ENCODE results near the gene CALB2. TPM values are rescaled to one million over a fixed set of nuclear protein-coding genes. Genes with fewer than 3 reads are reported as not detected.

Gene CALB2
- total and polyA plus RNA-seq, 2 of the 8 experiments (the other 6 are each of a cell fraction or from before 2014, with no cell fraction given): 1.9 to 2.6 TPM

DNA sequence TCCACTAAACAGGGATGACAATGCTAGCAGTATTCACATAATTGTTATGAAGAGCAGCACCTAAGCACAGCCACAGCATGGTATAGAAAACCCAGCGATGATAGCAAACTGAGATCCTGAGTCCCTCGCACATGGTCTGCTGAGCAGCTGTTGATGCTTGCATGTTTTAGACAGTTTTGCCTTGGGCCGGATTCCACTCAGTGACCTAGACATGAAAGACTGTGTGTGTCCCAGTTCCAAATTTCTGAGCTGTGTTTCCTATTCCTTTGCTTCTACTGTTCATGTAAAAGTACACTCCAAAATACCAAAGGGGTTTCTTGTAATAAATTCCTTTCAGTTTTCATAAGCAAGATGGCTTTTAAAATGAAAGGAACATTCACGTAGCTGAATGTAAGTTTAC is 38.5 kb upstream of the CALB2 start:
- Histone ChIP-seq H3K27ac (ENCODE audit: low read depth, low read length) (no peak overlapping the region), H3K4me2 (ENCODE audit: insufficient read depth in 1 of 2, low read depth in 2 of 2, low read length in 2 of 2) (no peak overlapping the region), H2BK12ac (ENCODE audit: low read depth, low read length) (no peak overlapping the region), H2AK5ac (ENCODE audit: low read depth, low read length) (no peak overlapping the region), H2BK15ac (ENCODE audit: low read length) (no peak overlapping the region), H2BK120ac (replicated peaks; ENCODE audit: low read depth, low read length) (no peak overlapping the region), H4K20me1 (replicated peaks in 1 of 2; ENCODE audit: control insufficient read depth in 1 of 2, insufficient read depth in 2 of 2, low read length in 2 of 2) (no peaks in the 10 kb centered on the region), H3K23me2 (ENCODE audit: low read depth, low read length) (no peaks in the 10 kb centered on the region), H3K27me3 (replicated peaks in 1 of 4; ENCODE audit: control insufficient read depth in 3 of 4, extremely low read depth in 1 of 4, insufficient read depth in 3 of 4, low read length in 3 of 4) (no peaks in the 10 kb centered on the region), H3K14ac (ENCODE audit: insufficient read length) (no peak overlapping the region), H3K18ac (ENCODE audit: extremely low read depth, low read length) (no peak overlapping the region), H3K9me3 (ENCODE audit: insufficient read depth in 2 of 2, low read depth in 1 of 2, low read length in 1 of 2) (no peaks in the 10 kb centered on the region), H3K4me1 (replicated peaks in 1 of 4; ENCODE audit: control insufficient read depth in 3 of 4, insufficient read depth in 4 of 4, low read length in 3 of 4) (no peaks in the 10 kb centered on the region), H3K9ac (replicated peaks in 1 of 4; ENCODE audit: extremely low read depth in 1 of 4, low read depth in 3 of 4, low read length in 3 of 4) (no peak overlapping the region), H3K36me3 (ENCODE audit: control insufficient read depth in 2 of 4, insufficient read depth in 4 of 4, low read length in 3 of 4) (no peaks in the 10 kb centered on the region), H3K4ac (replicated peaks; ENCODE audit: insufficient read length, low read depth, low read length) (no peak overlapping the region), H4K91ac (replicated peaks; ENCODE audit: insufficient read length, low read length) (no peak overlapping the region), H3K79me2 (ENCODE audit: control insufficient read depth in 1 of 2, insufficient read depth in 2 of 2, low read length in 2 of 2) (no peaks in the 10 kb centered on the region), H3K23ac (ENCODE audit: insufficient read length) (no peak overlapping the region), H3K79me1 (ENCODE audit: low read depth, low read length) (no peaks in the 10 kb centered on the region), H4K5ac (ENCODE audit: insufficient read length, low read depth, low read length) (no peak overlapping the region), H2AFZ (ENCODE audit: low read length) (no peak overlapping the region), H4K8ac (ENCODE audit: extremely low read depth, insufficient read depth, low read length) (no peak overlapping the region), H3K56ac (replicated peaks; ENCODE audit: insufficient read length, low read depth, low read length) (no peak overlapping the region), H2BK5ac (ENCODE audit: low read depth, low read length) (no peak overlapping the region), H2BK20ac (ENCODE audit: low read length) (no peak overlapping the region), H3K4me3 (ENCODE audit: extremely low read depth in 1 of 4, insufficient read depth in 2 of 4, low read depth in 3 of 4, low read length in 4 of 4) (no peak overlapping the region)
- FAIRE-seq (no peak), DNase-seq (ENCODE audit: low read depth in 1 of 2, low spot score in 2 of 2) (no peak)
- CTCF ChIA-PET (ENCODE audit: partially characterized antibody): interaction anchor here (1.1 to 1.4 kb wide), 2 partner anchors 9 to 44 kb away, joined by 3 to 12 read pairs; no protein-coding TSS in a partner anchor
- WGBS, 2 experiments (ENCODE audit: extremely low coverage in 1 of 2, insufficient coverage in 1 of 2, insufficient read length in 1 of 2, insufficient replicate concordance in 2 of 2, low coverage in 1 of 2, low lambda C conversion rate in 2 of 2, missing lambda C conversion rate in 1 of 2): 88% methylated on average over 4 of the region's 4 CpGs; no CpG with 5 or more reads in 1 of the 2 experiments
- POLR2A ChIA-PET (ENCODE audit: partially characterized antibody): no interaction called here
- TF ChIP-seq HDAC2 (IDR thresholded peaks at IDR 0.05; ENCODE audit: borderline replicate concordance in 1 of 2, low read depth in 2 of 2, low read length in 2 of 2) (no peak), EGR1 (IDR thresholded peaks at IDR 0.05; ENCODE audit: borderline replicate concordance, low read depth, low read length) (no peak), RFX5 (IDR thresholded peaks at IDR 0.05; ENCODE audit: borderline replicate concordance, low read depth, low read length) (no peak), HDAC6 (IDR thresholded peaks at IDR 0.05; ENCODE audit: low read depth, low read length) (no peak), GABPA (IDR thresholded peaks at IDR 0.05; ENCODE audit: borderline replicate concordance, insufficient read depth, low read length) (no peak), TCF12 (IDR thresholded peaks at IDR 0.05; ENCODE audit: low read depth, low read length) (no peak), SIN3A (conservative IDR thresholded peaks at IDR 0.05 in 1 of 2, IDR thresholded peaks at IDR 0.05 in 1 of 2; ENCODE audit: low read depth in 1 of 2, low read length in 2 of 2) (no peak), KDM4A (IDR thresholded peaks at IDR 0.05; ENCODE audit: low read depth, low read length, severe bottlenecking) (no peak), JUND (IDR thresholded peaks at IDR 0.05; ENCODE audit: low read length) (no peak), CTBP2 (IDR thresholded peaks at IDR 0.05; ENCODE audit: borderline replicate concordance, insufficient read depth, insufficient read length, low read length) (no peak)
- TF ChIP-seq, protein P1, sequence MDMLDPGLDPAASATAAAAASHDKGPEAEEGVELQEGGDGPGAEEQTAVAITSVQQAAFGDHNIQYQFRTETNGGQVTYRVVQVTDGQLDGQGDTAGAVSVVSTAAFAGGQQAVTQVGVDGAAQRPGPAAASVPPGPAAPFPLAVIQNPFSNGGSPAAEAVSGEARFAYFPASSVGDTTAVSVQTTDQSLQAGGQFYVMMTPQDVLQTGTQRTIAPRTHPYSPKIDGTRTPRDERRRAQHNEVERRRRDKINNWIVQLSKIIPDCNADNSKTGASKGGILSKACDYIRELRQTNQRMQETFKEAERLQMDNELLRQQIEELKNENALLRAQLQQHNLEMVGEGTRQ (IDR thresholded peaks at IDR 0.05; ENCODE audit: low read length): no peak
- TF ChIP-seq, protein P2, sequence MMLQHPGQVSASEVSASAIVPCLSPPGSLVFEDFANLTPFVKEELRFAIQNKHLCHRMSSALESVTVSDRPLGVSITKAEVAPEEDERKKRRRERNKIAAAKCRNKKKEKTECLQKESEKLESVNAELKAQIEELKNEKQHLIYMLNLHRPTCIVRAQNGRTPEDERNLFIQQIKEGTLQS (IDR thresholded peaks at IDR 0.05; ENCODE audit: insufficient read depth, low read depth, low read length): no peak

Data from H1 (cell line).